Measurements from ENCODE around the gene SLC7A11.

GRCh38 chr4:138235419-138235952 is 6.7 kb downstream of the SLC7A11 start:
- TF ChIP-seq, protein P1, sequence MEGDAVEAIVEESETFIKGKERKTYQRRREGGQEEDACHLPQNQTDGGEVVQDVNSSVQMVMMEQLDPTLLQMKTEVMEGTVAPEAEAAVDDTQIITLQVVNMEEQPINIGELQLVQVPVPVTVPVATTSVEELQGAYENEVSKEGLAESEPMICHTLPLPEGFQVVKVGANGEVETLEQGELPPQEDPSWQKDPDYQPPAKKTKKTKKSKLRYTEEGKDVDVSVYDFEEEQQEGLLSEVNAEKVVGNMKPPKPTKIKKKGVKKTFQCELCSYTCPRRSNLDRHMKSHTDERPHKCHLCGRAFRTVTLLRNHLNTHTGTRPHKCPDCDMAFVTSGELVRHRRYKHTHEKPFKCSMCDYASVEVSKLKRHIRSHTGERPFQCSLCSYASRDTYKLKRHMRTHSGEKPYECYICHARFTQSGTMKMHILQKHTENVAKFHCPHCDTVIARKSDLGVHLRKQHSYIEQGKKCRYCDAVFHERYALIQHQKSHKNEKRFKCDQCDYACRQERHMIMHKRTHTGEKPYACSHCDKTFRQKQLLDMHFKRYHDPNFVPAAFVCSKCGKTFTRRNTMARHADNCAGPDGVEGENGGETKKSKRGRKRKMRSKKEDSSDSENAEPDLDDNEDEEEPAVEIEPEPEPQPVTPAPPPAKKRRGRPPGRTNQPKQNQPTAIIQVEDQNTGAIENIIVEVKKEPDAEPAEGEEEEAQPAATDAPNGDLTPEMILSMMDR (conservative IDR thresholded peaks at IDR 0.05; ENCODE audit: low read depth in 2 of 2) = no peak
- TF ChIP-seq EZH2 (IDR thresholded peaks at IDR 0.05; ENCODE audit: low read depth, unreplicated experiment) (no peak), EZH2phosphoT487 (IDR thresholded peaks at IDR 0.05; ENCODE audit: unreplicated experiment) (no peak), CREB1 (CRISPR knock-in tag; IDR thresholded peaks at IDR 0.05; ENCODE audit: low read depth) (no peak)
- TF ChIP-seq, protein P2, sequence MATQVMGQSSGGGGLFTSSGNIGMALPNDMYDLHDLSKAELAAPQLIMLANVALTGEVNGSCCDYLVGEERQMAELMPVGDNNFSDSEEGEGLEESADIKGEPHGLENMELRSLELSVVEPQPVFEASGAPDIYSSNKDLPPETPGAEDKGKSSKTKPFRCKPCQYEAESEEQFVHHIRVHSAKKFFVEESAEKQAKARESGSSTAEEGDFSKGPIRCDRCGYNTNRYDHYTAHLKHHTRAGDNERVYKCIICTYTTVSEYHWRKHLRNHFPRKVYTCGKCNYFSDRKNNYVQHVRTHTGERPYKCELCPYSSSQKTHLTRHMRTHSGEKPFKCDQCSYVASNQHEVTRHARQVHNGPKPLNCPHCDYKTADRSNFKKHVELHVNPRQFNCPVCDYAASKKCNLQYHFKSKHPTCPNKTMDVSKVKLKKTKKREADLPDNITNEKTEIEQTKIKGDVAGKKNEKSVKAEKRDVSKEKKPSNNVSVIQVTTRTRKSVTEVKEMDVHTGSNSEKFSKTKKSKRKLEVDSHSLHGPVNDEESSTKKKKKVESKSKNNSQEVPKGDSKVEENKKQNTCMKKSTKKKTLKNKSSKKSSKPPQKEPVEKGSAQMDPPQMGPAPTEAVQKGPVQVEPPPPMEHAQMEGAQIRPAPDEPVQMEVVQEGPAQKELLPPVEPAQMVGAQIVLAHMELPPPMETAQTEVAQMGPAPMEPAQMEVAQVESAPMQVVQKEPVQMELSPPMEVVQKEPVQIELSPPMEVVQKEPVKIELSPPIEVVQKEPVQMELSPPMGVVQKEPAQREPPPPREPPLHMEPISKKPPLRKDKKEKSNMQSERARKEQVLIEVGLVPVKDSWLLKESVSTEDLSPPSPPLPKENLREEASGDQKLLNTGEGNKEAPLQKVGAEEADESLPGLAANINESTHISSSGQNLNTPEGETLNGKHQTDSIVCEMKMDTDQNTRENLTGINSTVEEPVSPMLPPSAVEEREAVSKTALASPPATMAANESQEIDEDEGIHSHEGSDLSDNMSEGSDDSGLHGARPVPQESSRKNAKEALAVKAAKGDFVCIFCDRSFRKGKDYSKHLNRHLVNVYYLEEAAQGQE (IDR thresholded peaks at IDR 0.05; ENCODE audit: unreplicated experiment) = no peak

Measured in GM23338 (cell line).